ENCODE measurements around the gene PTPRD.

Gene PTPRD

GRCh38 chr9:8651070-8651845 is 1961.5 kb downstream of the PTPRD start:
- DNase-seq: no peak

GRCh38 chr9:8649807-8650206 is 1963.0 kb downstream of the PTPRD start:
- no peak for DNase-seq

DNA sequence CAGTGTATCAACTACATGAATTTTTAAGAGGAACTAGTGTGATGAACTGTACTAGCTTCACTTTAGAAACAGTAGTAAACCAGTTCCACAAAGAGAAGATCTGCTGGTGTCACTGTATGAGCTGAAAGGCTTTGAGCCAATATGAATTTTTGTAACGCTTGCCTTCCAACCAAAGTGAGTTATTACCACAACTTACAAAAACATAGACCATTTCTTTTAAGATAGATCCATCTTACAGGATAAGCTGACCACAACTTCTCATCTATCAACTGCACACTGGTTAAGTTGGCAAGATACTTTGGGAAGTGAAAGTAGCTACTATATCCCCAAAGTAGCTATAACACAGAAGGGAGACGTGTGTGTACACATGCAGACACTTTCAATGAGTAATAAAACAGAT is 1963.6 kb downstream of the PTPRD start:
- DNase-seq: no peak

DNA sequence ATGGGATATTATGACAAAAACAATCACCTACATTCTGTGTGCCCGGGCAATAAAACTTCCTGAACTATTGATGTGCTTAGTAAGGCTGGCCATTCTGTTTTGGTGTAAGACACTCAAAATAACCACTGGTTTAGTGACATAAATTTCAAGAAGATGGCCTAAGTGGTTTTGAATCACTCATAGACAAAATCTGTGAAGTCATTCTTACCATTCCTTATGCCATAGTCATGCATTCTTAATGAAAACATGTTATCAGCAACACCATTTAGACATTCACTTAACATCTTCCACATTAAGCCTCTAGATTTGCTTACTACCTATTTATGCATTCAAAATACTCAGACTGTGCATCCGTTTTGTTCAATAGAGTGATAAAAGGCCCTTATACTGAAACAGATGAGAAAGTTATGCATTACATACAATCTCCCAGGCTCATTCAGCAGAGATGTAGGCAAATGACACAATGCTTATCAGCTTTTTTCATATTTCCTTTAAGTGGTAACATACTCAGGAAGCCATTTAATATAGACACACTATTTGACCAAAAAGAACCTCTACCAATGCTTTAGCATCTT is 1964.4 kb downstream of the PTPRD start:
- DNase-seq: no peak

- no peak for DNase-seq
These were observed 1965.0 kb downstream of the PTPRD start for GRCh38 chr9:8647824-8648223.

DNA sequence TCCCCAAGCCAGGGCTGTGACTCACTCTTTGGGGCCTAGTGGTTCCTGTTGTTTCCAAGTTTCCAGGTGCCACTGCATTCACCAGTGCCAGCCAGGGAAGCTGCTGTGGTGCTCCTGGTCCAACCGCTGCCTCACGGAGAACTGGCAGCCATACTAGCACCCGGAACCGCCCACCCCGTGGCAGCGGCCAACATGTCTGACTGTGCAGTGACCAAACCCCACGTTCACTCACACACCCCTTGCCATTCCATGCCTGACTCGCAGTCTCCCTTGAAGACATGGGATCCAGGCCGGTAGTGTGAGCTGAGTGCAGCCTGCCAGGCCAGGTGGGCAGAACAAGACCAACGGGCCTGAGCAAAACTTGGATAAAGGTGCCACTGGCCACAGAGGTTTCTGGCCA is 1968.2 kb downstream of the PTPRD start:
- DNase-seq: no peak

GRCh38 chr9:8643896-8644295 is 1968.9 kb downstream of the PTPRD start:
- no peak for DNase-seq

DNA sequence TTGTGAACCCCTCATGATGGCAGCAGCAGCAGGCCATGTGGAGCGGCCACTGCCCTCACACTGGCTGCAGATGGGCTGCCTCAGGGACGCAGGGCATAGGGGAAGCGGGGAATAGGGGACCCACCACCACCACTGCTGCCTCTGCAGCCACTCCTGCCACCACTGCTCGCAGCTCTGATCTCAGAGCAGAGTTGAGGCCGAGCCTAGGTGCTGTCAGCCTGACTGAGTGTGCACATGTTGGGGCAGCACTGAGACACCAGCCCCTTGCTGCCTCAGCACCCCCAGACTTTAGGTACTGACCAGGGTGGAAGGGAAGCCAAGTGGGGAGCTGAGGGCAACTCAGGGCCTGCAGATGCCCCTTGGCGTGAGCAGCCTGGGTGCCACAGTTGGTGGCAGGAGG is 1969.3 kb downstream of the PTPRD start:
- no peak for DNase-seq

GRCh38 chr9:8640761-8641160 is 1972.0 kb downstream of the PTPRD start:
- DNase-seq: no peak

DNA sequence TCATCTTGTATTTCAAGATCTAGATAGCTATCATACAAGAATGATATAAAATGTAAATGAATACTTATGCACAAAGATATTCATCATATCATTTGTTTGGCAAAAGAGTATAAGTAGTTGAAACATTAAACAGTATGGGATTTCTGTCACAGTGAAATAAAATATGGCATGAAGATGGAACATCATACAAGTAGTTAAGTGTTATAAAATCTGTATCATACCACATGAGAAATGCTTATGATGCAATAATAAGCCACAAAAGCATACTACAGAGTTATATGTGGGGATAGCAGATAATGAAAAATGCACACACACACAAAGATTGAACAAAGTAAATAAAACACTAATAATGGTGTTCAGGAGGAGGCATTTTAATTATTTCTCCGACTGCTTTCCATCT is 1975.2 kb downstream of the PTPRD start:
- no peak for DNase-seq

DNA sequence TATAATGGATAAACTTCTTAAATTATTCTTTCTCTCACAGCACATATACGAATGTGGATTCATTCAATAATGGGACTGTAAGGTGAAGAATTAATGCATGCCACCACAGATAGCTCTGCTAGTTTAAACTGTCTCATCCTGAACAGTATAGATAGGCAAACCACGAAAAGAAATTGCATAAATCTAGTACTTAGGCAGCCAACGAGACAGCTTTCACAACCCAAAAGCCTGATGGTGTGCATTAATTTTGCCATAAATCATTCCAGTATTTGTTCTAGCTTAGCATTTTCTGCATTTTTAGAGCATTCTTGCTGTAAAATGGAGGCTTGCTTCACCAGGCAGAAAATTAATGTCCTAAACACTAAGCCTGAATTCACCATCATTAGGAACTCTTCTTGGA is 1979.0 kb downstream of the PTPRD start:
- DNase-seq: no peak

DNA sequence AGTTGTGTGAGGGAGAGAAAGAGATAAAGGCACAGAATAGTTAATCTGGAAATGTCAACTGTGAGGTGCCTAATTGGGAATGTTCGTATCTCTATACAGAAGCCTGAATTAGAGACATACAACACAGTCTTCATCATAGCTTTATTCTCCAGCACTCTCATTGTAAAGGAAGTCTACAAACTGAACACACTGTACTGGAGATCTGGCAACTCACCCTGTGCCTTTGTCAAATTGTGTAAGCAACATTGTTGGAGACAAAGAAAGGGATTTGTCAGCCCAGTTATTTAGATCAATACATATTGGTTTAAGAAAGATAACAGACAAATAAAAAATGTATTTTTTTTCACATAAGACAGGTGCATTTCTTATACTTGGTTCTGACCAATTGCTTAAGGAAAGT is 1980.3 kb downstream of the PTPRD start:
- DNase-seq: no peak

GRCh38 chr9:8628791-8629190 is 1984.0 kb downstream of the PTPRD start:
- DNase-seq: no peak

DNA sequence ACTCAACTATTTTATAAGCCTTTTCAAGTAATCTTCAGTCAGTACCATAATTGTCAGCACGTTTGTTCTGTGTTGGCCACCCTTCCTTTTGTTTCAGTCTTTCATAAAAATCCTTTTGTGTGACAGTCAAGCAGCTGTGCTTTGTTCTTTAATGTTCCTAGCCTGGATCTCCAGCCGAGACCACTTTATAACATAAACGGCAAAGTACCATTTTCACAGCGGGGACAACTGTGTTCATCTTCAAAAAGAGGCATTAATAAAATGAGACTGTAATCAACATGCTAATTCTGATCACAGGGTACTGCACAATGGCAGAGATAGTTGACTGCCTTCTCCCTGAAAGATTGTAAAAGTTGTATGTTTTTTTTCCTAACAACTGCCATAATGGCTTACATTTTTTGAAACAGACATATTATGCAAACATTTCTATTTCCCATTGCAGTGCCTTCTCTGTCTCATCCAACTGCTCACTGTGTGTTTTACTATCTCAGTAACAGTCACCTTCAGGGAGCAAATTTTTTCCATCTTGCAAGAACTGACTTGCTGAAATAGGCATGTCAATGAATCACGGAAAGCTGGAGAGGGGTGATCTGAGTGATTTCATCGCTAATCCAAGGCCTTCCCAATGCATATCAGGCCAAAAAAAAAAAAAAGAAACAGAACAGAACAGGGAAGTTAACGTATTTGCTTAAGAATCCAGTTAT is 1984.7 kb downstream of the PTPRD start:
- no peak for DNase-seq

DNA sequence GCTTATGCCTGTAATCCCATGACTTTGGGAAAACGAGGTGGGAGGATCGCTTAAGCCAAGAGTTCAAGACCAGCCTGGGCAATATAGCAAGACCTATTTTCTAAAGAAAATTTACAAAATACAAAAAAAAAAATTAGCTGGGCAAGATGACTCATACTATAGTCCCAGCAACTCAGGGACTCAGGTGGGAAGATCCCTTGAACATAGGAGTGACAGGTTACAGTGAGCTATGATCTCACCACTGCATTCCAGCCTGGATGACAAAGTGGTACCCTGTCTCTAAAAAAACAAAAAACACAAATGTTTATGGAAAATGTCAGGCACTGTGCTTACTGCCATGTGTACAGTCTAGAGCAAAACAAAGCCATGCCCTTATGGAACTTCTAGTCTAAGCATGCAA is 1989.9 kb downstream of the PTPRD start:
- DNase-seq: no peak

DNA sequence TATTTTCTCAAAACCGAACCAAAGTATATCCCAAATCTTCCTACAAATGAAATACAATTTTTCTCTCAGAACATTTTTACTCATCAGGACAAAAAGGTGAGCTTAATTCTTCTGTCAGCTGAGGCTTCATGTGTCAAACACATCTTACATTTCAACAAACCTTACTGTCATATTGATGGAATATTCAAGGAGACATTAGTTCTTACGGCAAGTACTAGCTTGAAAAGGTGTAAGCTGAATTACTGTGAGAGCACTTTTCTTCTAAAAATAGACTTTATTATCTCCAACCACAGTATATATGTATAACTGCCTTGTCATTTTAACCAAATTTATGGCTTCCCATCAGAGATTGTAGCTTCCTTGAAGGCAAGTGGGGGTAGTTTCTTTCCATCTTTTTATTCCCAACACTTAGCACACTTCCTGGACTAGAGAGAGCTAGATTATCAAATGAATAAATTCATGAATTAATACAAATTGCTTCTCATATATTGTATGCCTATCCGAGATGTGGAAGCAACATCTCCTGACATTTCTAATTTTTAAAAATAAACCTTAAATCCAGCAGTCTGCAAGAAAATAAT is 1990.5 kb downstream of the PTPRD start:
- DNase-seq: no peak

GRCh38 chr9:8621416-8621815 is 1991.4 kb downstream of the PTPRD start:
- DNase-seq: no peak

DNA sequence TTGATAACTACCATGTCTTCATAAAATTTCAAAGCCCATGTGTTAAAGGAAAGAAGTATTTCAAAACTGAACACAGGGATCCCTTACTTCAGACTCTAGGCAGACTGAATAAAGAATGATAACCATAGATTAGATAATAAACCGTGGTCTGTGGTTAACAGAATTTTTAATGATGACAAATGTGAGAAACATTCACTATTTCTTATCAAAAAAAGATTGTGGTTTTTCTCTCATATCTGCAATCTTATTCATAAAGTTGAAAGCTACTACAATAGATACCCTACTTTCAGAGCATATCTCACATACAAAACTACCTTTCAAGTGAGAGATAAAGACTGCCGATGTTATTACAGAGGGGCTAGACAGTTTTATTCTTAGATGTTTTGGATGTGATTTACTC is 1996.4 kb downstream of the PTPRD start:
- DNase-seq: no peak

DNA sequence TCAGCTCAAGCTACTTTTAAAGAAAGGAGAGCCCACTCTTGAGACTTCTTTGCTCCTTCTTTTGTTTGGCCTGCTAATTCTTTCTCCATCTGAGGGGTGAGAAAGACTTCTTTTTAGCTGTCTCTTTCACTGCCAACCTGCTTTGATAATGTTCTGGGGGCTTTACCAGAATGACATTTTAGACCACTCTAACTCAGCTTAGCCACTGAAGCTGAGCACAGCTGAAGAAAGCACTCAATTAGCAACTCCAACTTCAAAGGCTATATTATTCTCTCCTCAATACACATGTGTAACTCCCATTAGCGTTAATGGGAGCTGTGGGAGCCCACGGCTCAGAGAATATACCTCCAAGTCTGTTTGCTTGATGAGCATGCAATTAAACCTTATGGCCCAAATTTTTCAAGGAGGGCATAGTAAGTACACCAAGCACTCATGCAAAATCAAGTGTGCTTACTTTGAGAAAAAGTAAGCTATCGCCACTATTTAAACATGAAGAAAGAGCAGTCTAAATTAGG is 1997.8 kb downstream of the PTPRD start:
- no peak for DNase-seq

DNA sequence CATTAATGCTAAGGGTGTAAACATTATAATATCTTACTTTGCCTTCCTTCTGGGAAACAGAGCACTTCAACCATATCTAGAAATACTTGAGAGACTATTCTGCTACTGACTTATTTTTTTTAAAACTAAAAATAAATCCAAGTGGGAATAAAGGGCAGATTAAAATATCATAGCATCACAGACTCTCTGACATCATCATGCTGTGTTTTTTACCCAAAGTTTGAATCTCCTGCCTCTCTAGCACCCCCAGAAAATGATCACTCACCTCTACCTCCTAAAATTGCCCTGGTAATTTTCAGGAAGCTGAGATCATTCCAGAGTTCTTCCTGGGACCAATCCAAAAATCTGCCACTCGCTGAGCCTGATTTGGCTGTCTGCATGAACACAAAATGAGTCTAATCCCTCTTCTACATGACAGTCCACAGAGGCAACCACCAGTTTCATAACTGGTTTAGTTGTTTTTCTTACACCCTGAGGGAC is 1999.4 kb downstream of the PTPRD start:
- no peak for DNase-seq

DNA sequence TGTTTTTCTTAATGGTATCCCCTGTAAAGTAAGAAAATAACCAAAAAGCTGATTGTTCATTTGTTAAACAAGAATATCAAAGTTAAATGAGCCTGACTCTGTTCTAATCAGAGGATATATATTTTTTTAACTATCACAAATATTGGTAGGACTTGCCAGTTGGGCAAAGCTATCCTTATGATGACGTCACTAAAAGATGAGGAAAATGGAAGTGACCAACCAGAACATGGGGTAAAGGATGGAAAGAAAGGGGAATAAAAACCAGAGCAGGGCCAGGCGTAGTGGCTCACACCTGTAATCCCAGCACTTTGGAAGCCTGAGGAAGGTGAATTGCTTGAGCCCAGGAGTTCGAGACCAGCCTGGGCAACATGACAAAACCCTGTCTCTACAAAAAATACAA is 2001.6 kb downstream of the PTPRD start:
- no peak for DNase-seq

GRCh38 chr9:8610256-8610655 is 2002.5 kb downstream of the PTPRD start:
- no peak for DNase-seq

DNA sequence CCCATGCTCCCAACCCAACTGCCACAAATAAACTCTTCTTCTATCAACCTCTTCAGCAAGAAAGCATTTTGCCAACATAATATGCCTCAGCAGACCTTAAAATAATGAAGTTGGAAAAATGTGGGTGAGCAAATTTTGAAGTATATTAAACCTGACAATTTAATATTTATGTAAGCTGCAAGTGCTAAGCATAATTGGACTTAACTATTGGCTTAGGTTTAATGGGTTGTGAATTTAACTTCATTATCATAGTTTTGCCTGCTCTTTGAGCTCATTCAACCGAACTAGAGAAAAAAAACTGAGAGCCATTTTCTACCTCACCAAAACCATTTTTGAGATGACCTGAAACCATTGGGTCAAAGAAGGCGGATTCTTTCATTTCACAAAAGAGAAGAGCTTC is 2007.7 kb downstream of the PTPRD start:
- no peak for DNase-seq

DNA sequence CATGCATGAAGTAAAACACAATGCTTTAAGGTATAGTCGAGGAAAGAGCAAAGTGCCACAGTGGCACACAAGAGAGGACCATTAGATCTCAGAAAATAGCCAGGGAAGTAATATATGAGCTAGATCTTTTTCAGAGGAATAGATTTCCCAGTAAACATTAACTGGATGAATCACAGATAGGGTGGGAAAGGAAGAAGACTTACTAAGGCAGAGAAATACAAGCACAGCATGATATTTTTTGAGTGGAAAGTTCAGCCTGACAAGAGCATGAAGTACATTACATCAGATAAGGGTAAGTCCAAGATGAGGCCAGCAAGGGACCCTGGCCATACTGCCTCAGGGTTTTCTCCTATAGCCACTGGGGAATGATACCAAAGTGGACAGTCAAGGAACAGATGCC is 2008.6 kb downstream of the PTPRD start:
- no peak for DNase-seq

Data from CD4-positive, alpha-beta T cell treated with Interleukin-6 for 4 hours (primary cell).